ENCODE measurements around the gene PBX2. TPM values are rescaled to one million over a fixed set of nuclear protein-coding genes. Genes with fewer than 3 reads are reported as not detected.

Gene PBX2, protein sequence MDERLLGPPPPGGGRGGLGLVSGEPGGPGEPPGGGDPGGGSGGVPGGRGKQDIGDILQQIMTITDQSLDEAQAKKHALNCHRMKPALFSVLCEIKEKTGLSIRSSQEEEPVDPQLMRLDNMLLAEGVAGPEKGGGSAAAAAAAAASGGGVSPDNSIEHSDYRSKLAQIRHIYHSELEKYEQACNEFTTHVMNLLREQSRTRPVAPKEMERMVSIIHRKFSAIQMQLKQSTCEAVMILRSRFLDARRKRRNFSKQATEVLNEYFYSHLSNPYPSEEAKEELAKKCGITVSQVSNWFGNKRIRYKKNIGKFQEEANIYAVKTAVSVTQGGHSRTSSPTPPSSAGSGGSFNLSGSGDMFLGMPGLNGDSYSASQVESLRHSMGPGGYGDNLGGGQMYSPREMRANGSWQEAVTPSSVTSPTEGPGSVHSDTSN
- 90.9 and 95.5 TPM in 2 replicates for polyA plus RNA-seq (2013)

DNA sequence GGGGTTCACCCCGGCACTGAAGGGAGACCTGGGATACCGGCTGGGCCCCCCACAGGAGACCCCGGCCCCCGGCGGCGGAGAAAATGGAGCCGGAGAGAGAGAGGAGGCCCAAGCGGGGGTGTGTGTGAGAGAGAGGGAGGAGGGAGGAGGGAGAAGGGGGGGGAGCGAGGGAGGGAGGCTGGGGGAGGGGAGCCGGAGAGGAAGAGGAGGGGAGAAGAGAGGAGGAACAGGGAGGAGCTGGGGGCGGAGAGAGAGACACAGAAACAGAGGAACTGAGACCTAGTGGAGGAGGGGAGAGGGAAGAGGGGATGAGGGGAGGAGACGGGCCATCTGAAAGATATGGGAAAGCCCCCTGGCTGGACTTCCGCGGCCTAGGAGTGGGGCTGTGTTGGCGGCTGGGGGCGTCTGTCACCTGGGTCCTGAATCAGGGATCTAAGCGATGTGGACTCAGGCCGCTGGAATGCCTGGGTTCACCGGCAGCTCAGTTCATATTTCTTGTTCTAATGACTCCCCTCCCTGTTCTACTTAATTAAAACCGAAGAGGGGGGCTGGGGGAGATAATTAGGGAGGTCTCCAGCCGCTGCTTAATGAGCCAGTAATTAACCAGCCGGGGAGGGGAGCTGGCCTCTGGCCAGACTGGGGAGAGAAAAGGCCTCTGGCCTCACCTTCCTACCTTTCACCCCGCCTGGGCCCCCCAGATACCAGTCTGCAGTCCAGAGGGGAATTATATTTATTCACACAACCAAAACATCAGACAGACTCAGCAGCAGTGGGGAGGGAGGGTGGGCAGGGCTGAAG is at the start of gene PBX2:
Gene PBX2 (minus strand): TSS at position 149 of the 798 bp plus-strand sequence. CDS start 287 bp downstream, outside the sequence.
- H3K9me3 ChIP-seq (ENCODE audit: insufficient read depth, low read depth, low read length), result no peaks in the 10 kb centered on the region
- H3K4me2 ChIP-seq (ENCODE audit: low read length), result peak within 1 kb of the TSS; percentile 86
- peak within 1 kb of the TSS; percentile 85 for H2BK12ac ChIP-seq (ENCODE audit: low read length)
- peak within 1 kb of the TSS; percentile 85 for H3K4ac ChIP-seq (ENCODE audit: low read depth, low read length)
- peak within 1 kb of the TSS; percentile 93 for H4K12ac ChIP-seq (ENCODE audit: low read depth, low read length)
- peak; percentile 52 to 65 for DNase-seq
- peak within 1 kb of the TSS; percentile 71 for H3K4me3 ChIP-seq (ENCODE audit: low read depth, low read length)
- peaks cover 15 to 24% of the 10 kb centered on the region in 2 experiments for H3K4me1 ChIP-seq (ENCODE audit: control insufficient read depth in 1 of 2, insufficient read depth in 2 of 2, low read length in 2 of 2)
- peaks cover 11% of the 10 kb centered on the region for H3K79me2 ChIP-seq (ENCODE audit: control insufficient read depth, insufficient read depth, low read length, poor library complexity)
- no peaks in the 10 kb centered on the region for H3K27me3 ChIP-seq (ENCODE audit: insufficient read depth, low read length)
- peak within 1 kb of the TSS; percentile 70 for H3K27ac ChIP-seq (ENCODE audit: low read depth, low read length)
- H4K91ac ChIP-seq (ENCODE audit: low read depth, low read length), result peak within 1 kb of the TSS; percentile 92
- H4K8ac ChIP-seq (ENCODE audit: low read depth, low read length), result peak within 1 kb of the TSS; percentile 97
- peak within 1 kb of the TSS; percentile 89 for H3K18ac ChIP-seq (ENCODE audit: low read length)
- WGBS (ENCODE audit: extremely low coverage, insufficient coverage, insufficient read length), result no CpG with 5 or more reads among the region's 23 CpGs
- H3K23ac ChIP-seq (ENCODE audit: low read length), result no peak within 1 kb of the TSS
- H2BK5ac ChIP-seq (ENCODE audit: low read depth, low read length, poor library complexity), result peak within 1 kb of the TSS; percentile 92
- H2BK120ac ChIP-seq (ENCODE audit: insufficient read depth, low read length, poor library complexity), result peak within 1 kb of the TSS; percentile 93
- H3K36me3 ChIP-seq (ENCODE audit: control insufficient read depth in 1 of 2, insufficient read depth in 2 of 2, low read length in 2 of 2), result peaks cover 20 to 22% of the 10 kb centered on the region in 2 experiments
- peak within 1 kb of the TSS; percentile 62 for H3K9ac ChIP-seq (ENCODE audit: low read length)
- peak within 1 kb of the TSS; percentile 94 for H3K14ac ChIP-seq (ENCODE audit: low read length)
- peaks cover 21% of the 10 kb centered on the region for H3K79me1 ChIP-seq (ENCODE audit: low read length)
- H2AK5ac ChIP-seq (ENCODE audit: low read length), result peak within 1 kb of the TSS; percentile 80
- H2AFZ ChIP-seq (ENCODE audit: insufficient read depth, low read length, poor library complexity), result peak within 1 kb of the TSS; percentile 51

GRCh38 chr6:32239462-32239861 is 49.5 kb upstream of the PBX2 start:
- no peak overlapping the region for H2AFZ ChIP-seq (ENCODE audit: insufficient read depth, low read length, poor library complexity)
- H4K12ac ChIP-seq (ENCODE audit: low read depth, low read length), result no peak overlapping the region
- H3K23ac ChIP-seq (ENCODE audit: low read length), result no peak overlapping the region
- H3K36me3 ChIP-seq (ENCODE audit: control insufficient read depth in 1 of 2, insufficient read depth in 2 of 2, low read length in 2 of 2), result no peaks in the 10 kb centered on the region
- no peak overlapping the region for H4K8ac ChIP-seq (ENCODE audit: low read depth, low read length)
- H3K4me3 ChIP-seq (ENCODE audit: low read depth, low read length), result no peak overlapping the region
- H3K9me3 ChIP-seq (ENCODE audit: insufficient read depth, low read depth, low read length), result no peaks in the 10 kb centered on the region
- H3K9ac ChIP-seq (ENCODE audit: low read length), result no peak overlapping the region
- no peaks in the 10 kb centered on the region for H3K79me1 ChIP-seq (ENCODE audit: low read length)
- H3K4me1 ChIP-seq (ENCODE audit: control insufficient read depth in 1 of 2, insufficient read depth in 2 of 2, low read length in 2 of 2), result no peaks in the 10 kb centered on the region
- no peak overlapping the region for H3K4me2 ChIP-seq (ENCODE audit: low read length)
- no peak overlapping the region for H3K27ac ChIP-seq (ENCODE audit: low read depth, low read length)
- WGBS (ENCODE audit: extremely low coverage, insufficient coverage, insufficient read length), result no CpG with 5 or more reads among the region's 2 CpGs
- no peak overlapping the region for H2BK5ac ChIP-seq (ENCODE audit: low read depth, low read length, poor library complexity)
- H3K18ac ChIP-seq (ENCODE audit: low read length), result no peak overlapping the region
- DNase-seq, result no peak
- no peak overlapping the region for H3K4ac ChIP-seq (ENCODE audit: low read depth, low read length)
- H2BK12ac ChIP-seq (ENCODE audit: low read length), result no peak overlapping the region
- H3K14ac ChIP-seq (ENCODE audit: low read length), result no peak overlapping the region
- no peak overlapping the region for H2BK120ac ChIP-seq (ENCODE audit: insufficient read depth, low read length, poor library complexity)
- no peak overlapping the region for H4K91ac ChIP-seq (ENCODE audit: low read depth, low read length)
- no peaks in the 10 kb centered on the region for H3K27me3 ChIP-seq (ENCODE audit: insufficient read depth, low read length)
- H2AK5ac ChIP-seq (ENCODE audit: low read length), result no peak overlapping the region
- H3K79me2 ChIP-seq (ENCODE audit: control insufficient read depth, insufficient read depth, low read length, poor library complexity), result no peaks in the 10 kb centered on the region

DNA sequence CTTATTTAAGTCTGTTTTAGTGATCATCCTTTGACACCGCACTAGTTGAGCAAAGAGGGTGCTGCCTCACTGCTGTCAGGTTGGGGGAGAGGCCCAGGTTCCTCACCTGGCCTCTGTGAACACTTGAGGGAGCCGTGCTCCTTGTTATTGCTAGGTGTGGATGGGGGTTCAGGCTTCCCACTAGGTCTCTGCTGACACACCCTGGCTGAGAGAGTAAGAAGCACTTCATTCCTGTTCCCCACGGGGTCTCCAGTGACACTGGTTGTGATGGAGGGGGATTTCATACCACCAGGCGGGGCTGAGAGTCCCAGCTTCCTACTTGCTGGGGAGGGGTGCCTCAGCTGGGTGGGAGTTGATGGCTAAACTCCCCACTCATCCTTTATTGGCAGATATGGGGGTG is 44.9 kb upstream of the PBX2 start:
- no peaks in the 10 kb centered on the region for H3K79me2 ChIP-seq (ENCODE audit: control insufficient read depth, insufficient read depth, low read length, poor library complexity)
- no peaks in the 10 kb centered on the region for H3K36me3 ChIP-seq (ENCODE audit: control insufficient read depth in 1 of 2, insufficient read depth in 2 of 2, low read length in 2 of 2)
- no peak overlapping the region for H2BK120ac ChIP-seq (ENCODE audit: insufficient read depth, low read length, poor library complexity)
- no peak overlapping the region for H2BK5ac ChIP-seq (ENCODE audit: low read depth, low read length, poor library complexity)
- no peak overlapping the region for H4K8ac ChIP-seq (ENCODE audit: low read depth, low read length)
- H3K23ac ChIP-seq (ENCODE audit: low read length), result no peak overlapping the region
- no peaks in the 10 kb centered on the region for H3K27me3 ChIP-seq (ENCODE audit: insufficient read depth, low read length)
- H3K9me3 ChIP-seq (ENCODE audit: insufficient read depth, low read depth, low read length), result no peaks in the 10 kb centered on the region
- H3K4me2 ChIP-seq (ENCODE audit: low read length), result no peak overlapping the region
- no peak overlapping the region for H3K14ac ChIP-seq (ENCODE audit: low read length)
- DNase-seq, result no peak
- H4K12ac ChIP-seq (ENCODE audit: low read depth, low read length), result no peak overlapping the region
- H2AK5ac ChIP-seq (ENCODE audit: low read length), result no peak overlapping the region
- no peak overlapping the region for H3K18ac ChIP-seq (ENCODE audit: low read length)
- H3K4me3 ChIP-seq (ENCODE audit: low read depth, low read length), result no peak overlapping the region
- WGBS (ENCODE audit: extremely low coverage, insufficient coverage, insufficient read length), result no CpG with 5 or more reads among the region's 4 CpGs
- H3K4me1 ChIP-seq (ENCODE audit: control insufficient read depth in 1 of 2, insufficient read depth in 2 of 2, low read length in 2 of 2), result no peaks in the 10 kb centered on the region
- H2AFZ ChIP-seq (ENCODE audit: insufficient read depth, low read length, poor library complexity), result no peak overlapping the region
- H3K4ac ChIP-seq (ENCODE audit: low read depth, low read length), result no peak overlapping the region
- no peaks in the 10 kb centered on the region for H3K79me1 ChIP-seq (ENCODE audit: low read length)
- no peak overlapping the region for H2BK12ac ChIP-seq (ENCODE audit: low read length)
- H3K27ac ChIP-seq (ENCODE audit: low read depth, low read length), result no peak overlapping the region
- H3K9ac ChIP-seq (ENCODE audit: low read length), result no peak overlapping the region
- H4K91ac ChIP-seq (ENCODE audit: low read depth, low read length), result no peak overlapping the region

DNA sequence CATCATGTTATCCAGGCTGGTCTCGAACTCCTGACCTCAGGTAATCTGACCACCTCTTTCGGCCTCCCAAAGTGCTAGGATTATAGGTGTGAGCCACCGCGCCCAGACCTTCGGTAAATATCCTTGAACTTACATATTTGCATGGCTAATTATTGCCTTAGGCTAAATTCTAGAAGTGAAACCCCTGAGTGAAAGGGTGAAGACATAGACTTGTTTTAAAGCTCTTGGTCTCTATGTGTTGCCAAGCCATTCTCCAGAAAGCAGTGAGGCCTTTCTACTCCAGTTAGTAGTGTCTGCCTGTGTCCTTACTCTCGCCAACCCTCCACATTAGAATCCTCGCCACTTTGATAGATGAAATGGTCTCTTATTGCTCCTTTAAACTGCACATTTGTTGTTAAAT is 36.4 kb upstream of the PBX2 start:
- Histone ChIP-seq H3K23ac (ENCODE audit: low read length) (no peak overlapping the region), H3K79me2 (ENCODE audit: control insufficient read depth, insufficient read depth, low read length, poor library complexity) (no peaks in the 10 kb centered on the region), H4K8ac (ENCODE audit: low read depth, low read length) (no peak overlapping the region), H4K91ac (ENCODE audit: low read depth, low read length) (no peak overlapping the region), H3K4me1 (ENCODE audit: control insufficient read depth in 1 of 2, insufficient read depth in 2 of 2, low read length in 2 of 2) (no peaks in the 10 kb centered on the region), H3K36me3 (ENCODE audit: control insufficient read depth in 1 of 2, insufficient read depth in 2 of 2, low read length in 2 of 2) (no peaks in the 10 kb centered on the region), H3K79me1 (ENCODE audit: low read length) (no peaks in the 10 kb centered on the region), H3K27ac (ENCODE audit: low read depth, low read length) (no peak overlapping the region), H2AFZ (ENCODE audit: insufficient read depth, low read length, poor library complexity) (no peak overlapping the region), H2BK5ac (ENCODE audit: low read depth, low read length, poor library complexity) (no peak overlapping the region), H3K14ac (ENCODE audit: low read length) (no peak overlapping the region), H3K4me3 (ENCODE audit: low read depth, low read length) (no peak overlapping the region), H3K9ac (ENCODE audit: low read length) (no peak overlapping the region), H3K27me3 (ENCODE audit: insufficient read depth, low read length) (no peaks in the 10 kb centered on the region), H2BK12ac (ENCODE audit: low read length) (no peak overlapping the region), H3K4me2 (ENCODE audit: low read length) (no peak overlapping the region), H4K12ac (ENCODE audit: low read depth, low read length) (no peak overlapping the region), H3K18ac (ENCODE audit: low read length) (no peak overlapping the region), H2BK120ac (ENCODE audit: insufficient read depth, low read length, poor library complexity) (no peak overlapping the region), H3K9me3 (ENCODE audit: insufficient read depth, low read depth, low read length) (peaks cover 2% of the 10 kb centered on the region), H2AK5ac (ENCODE audit: low read length) (no peak overlapping the region), H3K4ac (ENCODE audit: low read depth, low read length) (no peak overlapping the region)
- no CpG with 5 or more reads among the region's 7 CpGs for WGBS (ENCODE audit: extremely low coverage, insufficient coverage, insufficient read length)
- DNase-seq, result no peak

Data from trophoblast cell (in vitro differentiated cells and primary cell).